ENCODE measurements around the gene EZR. TPM values are rescaled to one million over a fixed set of nuclear protein-coding genes. Genes with fewer than 3 reads are reported as not detected.

EZR gene
- total and polyA plus RNA-seq, 9 of the 15 experiments (the other 6 are each of a cell fraction or from before 2014, with no cell fraction given) = 36.5 to 162 (median 104) TPM

GRCh38 chr6:158762787-158763433, 56.3 kb downstream of the EZR start (continued):
- TF ChIP-seq IRF9 (tag; IDR thresholded peaks at IDR 0.05) (no peak), U2AF1 (optimal IDR thresholded peaks at IDR 0.05; ENCODE audit: low read depth, low read length) (no peak), ZZZ3 (IDR thresholded peaks at IDR 0.05) (no peak), CREB1 (IDR thresholded peaks at IDR 0.05) (no peak; the same call in 1 of the 2 replicates), CREB1 (CRISPR knock-in tag; IDR thresholded peaks at IDR 0.05) (peak; percentile 33; the same call in 1 of the 2 replicates), FOXK1 (CRISPR knock-in tag; IDR thresholded peaks at IDR 0.05; ENCODE audit: borderline replicate concordance) (no peak), SMARCA5 (IDR thresholded peaks at IDR 0.05) (no peak), ZNF764 (CRISPR knock-in tag; IDR thresholded peaks at IDR 0.05; ENCODE audit: low read depth) (no peak), PYGO2 (tag; IDR thresholded peaks at IDR 0.05) (no peak), E2F3 (CRISPR knock-in tag; IDR thresholded peaks at IDR 0.05) (0 out of 2 replicates have a peak, but pooled peaks have one; percentile 28), POLR2AphosphoS2 (IDR thresholded peaks at IDR 0.05; ENCODE audit: low read length) (no peak), ZNF124 (CRISPR knock-in tag; IDR thresholded peaks at IDR 0.05) (no peak), MYNN (IDR thresholded peaks at IDR 0.05) (peak; percentile 63; the same call in 1 of the 2 replicates), MYNN (CRISPR knock-in tag; IDR thresholded peaks at IDR 0.05) (no peak)
- TF ChIP-seq, protein P1, sequence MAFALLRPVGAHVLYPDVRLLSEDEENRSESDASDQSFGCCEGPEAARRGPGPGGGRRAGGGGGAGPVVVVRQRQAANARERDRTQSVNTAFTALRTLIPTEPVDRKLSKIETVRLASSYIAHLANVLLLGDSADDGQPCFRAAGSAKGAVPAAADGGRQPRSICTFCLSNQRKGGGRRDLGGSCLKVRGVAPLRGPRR (CRISPR knock-in tag; IDR thresholded peaks at IDR 0.05) = no peak
- TF ChIP-seq, protein P2, sequence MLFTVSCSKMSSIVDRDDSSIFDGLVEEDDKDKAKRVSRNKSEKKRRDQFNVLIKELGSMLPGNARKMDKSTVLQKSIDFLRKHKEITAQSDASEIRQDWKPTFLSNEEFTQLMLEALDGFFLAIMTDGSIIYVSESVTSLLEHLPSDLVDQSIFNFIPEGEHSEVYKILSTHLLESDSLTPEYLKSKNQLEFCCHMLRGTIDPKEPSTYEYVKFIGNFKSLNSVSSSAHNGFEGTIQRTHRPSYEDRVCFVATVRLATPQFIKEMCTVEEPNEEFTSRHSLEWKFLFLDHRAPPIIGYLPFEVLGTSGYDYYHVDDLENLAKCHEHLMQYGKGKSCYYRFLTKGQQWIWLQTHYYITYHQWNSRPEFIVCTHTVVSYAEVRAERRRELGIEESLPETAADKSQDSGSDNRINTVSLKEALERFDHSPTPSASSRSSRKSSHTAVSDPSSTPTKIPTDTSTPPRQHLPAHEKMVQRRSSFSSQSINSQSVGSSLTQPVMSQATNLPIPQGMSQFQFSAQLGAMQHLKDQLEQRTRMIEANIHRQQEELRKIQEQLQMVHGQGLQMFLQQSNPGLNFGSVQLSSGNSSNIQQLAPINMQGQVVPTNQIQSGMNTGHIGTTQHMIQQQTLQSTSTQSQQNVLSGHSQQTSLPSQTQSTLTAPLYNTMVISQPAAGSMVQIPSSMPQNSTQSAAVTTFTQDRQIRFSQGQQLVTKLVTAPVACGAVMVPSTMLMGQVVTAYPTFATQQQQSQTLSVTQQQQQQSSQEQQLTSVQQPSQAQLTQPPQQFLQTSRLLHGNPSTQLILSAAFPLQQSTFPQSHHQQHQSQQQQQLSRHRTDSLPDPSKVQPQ (CRISPR knock-in tag; IDR thresholded peaks at IDR 0.05; ENCODE audit: borderline replicate concordance) = 0 out of 2 replicates have a peak, but pooled peaks have one; percentile 76
- TF ChIP-seq, protein P3, sequence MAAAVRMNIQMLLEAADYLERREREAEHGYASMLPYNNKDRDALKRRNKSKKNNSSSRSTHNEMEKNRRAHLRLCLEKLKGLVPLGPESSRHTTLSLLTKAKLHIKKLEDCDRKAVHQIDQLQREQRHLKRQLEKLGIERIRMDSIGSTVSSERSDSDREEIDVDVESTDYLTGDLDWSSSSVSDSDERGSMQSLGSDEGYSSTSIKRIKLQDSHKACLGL (CRISPR knock-in tag; IDR thresholded peaks at IDR 0.05; ENCODE audit: borderline replicate concordance, poor library complexity, severe bottlenecking) = no peak
- TF ChIP-seq, protein P4, sequence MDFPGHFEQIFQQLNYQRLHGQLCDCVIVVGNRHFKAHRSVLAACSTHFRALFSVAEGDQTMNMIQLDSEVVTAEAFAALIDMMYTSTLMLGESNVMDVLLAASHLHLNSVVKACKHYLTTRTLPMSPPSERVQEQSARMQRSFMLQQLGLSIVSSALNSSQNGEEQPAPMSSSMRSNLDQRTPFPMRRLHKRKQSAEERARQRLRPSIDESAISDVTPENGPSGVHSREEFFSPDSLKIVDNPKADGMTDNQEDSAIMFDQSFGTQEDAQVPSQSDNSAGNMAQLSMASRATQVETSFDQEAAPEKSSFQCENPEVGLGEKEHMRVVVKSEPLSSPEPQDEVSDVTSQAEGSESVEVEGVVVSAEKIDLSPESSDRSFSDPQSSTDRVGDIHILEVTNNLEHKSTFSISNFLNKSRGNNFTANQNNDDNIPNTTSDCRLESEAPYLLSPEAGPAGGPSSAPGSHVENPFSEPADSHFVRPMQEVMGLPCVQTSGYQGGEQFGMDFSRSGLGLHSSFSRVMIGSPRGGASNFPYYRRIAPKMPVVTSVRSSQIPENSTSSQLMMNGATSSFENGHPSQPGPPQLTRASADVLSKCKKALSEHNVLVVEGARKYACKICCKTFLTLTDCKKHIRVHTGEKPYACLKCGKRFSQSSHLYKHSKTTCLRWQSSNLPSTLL (IDR thresholded peaks at IDR 0.05) = no peak
- TF ChIP-seq, protein P5, sequence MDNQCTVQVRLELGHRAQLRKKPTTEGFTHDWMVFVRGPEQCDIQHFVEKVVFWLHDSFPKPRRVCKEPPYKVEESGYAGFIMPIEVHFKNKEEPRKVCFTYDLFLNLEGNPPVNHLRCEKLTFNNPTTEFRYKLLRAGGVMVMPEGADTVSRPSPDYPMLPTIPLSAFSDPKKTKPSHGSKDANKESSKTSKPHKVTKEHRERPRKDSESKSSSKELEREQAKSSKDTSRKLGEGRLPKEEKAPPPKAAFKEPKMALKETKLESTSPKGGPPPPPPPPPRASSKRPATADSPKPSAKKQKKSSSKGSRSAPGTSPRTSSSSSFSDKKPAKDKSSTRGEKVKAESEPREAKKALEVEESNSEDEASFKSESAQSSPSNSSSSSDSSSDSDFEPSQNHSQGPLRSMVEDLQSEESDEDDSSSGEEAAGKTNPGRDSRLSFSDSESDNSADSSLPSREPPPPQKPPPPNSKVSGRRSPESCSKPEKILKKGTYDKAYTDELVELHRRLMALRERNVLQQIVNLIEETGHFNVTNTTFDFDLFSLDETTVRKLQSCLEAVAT (IDR thresholded peaks at IDR 0.05) = peak in 1 of 2 experiments; percentile 60; a peak in 1 of 4 replicates
